HG02943 (cell line): ENCODE data around the gene DYNC1LI1.
"Not testable (repeated sequence)": the region's sequence is repeated elsewhere in the genome, so short reads cannot be mapped to it uniquely, and the experiment has no call there.

Experiments
- ATAC-seq: cut with Tn5 transposase; IDR thresholded peaks from one replicate; pipeline ENCODE4 v1.9.1; 2021; ENCODE audit warnings: mild to moderate bottlenecking, low read depth, moderate library complexity; ENCODE audit not compliant: unreplicated experiment

DYNC1LI1 gene

DNA sequence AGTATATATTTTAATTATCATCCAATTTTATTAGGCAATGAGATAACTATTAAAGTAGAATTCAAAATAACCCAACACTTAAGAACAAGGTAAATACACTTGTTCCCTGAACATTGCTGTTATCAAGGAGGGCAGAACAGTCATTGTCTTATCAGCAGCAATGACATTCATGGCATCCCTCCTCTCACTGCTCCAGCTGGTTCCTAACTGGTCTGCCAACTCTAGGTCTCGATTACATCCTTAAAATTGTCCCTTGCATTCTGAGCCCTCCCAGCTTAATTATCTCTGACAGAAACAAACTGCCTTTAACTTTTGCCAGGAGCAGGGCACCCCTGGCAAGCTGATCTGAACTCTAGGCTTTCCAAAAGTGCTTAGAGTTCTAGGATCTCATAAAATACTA lies 14.0 kb upstream of the DYNC1LI1 start:
- ATAC-seq: no peak

DNA sequence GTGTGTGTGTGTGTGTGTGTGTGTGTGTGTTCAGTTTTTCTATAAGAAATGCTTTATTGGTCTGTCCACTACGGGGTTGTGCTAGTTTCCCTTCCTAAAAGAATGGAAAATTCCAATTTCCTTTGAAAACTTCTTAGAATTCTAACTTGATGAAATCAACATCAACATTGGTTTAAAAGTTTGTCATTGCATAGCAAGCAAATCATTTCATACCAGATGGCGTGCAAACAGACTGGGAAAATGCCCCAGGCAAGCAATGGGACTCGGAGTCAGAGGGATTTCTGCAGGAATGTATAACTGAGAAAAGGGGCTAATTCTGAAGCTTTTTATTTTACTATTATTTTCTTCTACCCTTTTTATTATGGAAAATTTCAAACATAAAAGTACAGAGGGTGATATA lies 13.1 kb upstream of the DYNC1LI1 start:
- no peak for ATAC-seq

DNA sequence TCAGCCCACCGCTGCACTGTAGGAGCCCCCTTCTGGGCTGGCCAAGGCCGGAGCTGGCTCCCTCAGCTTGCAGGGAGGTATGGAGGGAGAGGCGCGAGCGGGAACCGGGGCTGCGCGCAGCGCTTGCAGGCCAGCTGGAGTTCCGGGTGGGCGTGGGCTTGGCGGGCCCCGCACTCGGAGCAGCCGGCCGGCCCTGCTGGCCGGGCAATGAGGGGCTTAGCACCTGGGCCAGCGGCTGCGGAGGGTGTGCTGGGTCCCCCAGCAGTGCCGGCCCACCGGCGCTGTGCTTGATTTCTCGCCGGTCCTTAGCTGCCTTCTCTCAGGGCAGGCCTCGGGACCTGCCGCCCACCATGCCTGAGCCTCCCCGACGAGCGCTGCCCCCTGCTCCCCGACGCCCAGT lies 8.0 kb upstream of the DYNC1LI1 start:
- not testable (repeated sequence) for ATAC-seq

- peak; percentile 96 for ATAC-seq
Measured at GRCh38 chr3:32577581-32578556, 7.2 kb upstream of the DYNC1LI1 start.

DNA sequence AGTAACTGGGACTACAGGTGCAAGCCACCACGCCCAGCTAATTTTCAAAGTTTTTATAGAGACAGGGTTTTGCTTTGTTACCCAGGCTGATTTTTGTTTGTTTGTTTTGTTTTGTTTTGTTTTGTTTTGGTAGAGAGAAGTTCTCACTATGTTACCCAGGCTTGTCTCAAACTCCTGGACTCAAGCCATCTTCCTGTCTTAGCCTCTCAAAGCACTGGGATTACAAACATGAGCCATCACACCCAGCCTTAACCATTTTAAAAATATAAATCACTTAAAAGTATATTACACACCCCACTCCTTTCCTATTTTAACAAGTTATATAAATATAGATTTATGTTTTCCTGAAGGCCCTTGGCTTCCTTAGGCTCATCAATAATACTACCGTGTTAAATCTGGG lies 6.5 kb upstream of the DYNC1LI1 start:
- no peak for ATAC-seq

- no peak for ATAC-seq
Measured at GRCh38 chr3:32575451-32576113, 4.9 kb upstream of the DYNC1LI1 start.

GRCh38 chr3:32571192-32571485 lies 481 bp upstream of the DYNC1LI1 start:
- peak; percentile 39 for ATAC-seq

DNA sequence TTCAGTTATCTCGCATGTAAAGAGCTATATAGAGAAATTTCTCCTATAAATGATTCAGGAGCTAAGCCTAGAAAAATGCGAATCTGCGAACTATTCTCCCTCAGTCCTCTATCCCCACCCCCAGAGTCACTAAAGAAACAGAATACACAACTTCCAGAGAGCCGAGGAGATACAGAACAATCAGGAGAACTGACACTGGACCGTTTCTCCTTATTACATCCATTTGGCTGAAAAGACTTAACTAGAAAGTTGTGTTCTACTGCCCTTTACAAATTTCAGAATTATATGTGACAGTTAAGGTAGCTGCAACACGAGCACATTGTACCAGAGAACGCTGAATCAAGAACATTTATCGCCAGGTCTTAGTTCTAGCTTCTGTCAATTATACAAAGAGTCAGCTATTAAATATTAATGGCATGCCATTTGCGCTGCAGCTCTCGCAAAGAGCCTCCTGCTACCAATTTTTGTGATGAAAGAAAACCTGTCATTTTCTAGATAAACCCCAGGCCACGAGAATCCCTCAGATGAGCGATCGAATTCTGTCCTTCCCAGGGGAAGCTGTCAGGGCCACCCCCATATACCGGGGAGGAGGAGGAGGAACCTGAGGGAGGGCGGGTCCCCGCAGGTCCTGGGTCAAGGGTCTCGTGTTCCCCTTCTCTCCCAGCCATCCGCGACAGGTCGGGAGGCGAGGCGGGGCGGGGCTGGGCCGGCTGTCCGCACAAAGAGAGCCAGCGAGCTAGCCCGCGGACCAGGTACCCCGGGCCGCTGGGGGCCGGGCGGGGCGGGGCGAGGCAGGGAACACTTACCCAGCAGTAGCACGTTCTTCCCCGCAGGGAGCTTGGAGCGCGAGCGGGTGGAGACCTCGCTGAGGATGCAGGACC lies 878 bp downstream of the DYNC1LI1 start:
- ATAC-seq: peak; percentile 44

DNA sequence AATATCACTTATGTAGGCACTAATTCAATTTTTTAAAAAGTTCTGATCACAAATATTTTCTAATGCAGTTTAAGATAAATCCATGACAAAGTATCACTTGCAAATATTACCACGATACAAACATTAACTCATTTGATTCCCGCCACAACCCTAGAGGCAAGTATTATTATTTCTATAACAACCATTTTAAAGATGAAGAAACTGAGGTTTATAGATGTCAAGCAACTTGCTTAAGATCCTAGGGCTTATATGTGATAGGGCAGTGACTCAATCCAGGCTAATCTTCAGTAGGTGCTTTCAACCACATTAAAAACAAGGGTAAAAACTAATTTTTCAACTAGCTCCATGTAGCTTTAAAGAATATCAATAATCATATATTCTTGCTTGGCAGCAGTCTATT lies 1.7 kb downstream of the DYNC1LI1 start:
- ATAC-seq: no peak

DNA sequence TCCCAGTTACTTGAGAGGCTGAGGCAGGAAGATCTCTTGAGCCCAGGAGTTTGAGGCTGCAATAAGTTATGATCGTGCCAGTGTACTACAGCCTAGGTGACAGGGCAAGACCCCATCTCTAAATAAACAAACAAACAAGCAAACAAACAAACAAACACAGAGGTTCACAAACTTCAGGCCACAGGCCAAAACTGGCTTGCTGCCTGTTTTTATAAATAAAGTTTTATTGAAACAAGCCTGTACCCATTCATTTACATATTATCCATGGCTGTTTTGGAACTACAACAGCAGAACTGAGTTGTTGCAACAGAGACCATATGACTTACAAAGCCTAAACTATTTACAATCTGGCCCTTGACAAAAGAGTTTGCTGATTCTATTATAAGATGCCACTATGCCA lies 6.5 kb downstream of the DYNC1LI1 start:
- ATAC-seq: no peak

DNA sequence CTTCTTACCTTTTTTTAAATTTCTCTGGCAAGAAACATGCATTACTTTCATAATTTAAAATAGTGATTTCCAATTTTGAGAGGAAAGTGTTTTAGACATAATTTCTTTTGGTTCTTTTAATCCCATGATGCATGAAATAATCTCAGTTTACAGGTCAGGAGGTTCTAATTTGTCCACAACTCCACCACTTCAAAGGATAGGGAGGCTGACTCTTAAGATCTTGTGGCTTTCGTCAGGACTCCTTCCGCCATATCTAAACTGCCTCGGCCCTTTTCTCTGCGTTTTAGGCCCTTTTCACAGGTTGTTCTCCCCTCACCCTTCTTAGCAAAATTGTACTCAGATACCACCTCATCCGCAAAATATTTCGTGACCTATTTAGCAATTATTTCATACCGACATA lies 8.0 kb downstream of the DYNC1LI1 start:
- ATAC-seq: no peak

DNA sequence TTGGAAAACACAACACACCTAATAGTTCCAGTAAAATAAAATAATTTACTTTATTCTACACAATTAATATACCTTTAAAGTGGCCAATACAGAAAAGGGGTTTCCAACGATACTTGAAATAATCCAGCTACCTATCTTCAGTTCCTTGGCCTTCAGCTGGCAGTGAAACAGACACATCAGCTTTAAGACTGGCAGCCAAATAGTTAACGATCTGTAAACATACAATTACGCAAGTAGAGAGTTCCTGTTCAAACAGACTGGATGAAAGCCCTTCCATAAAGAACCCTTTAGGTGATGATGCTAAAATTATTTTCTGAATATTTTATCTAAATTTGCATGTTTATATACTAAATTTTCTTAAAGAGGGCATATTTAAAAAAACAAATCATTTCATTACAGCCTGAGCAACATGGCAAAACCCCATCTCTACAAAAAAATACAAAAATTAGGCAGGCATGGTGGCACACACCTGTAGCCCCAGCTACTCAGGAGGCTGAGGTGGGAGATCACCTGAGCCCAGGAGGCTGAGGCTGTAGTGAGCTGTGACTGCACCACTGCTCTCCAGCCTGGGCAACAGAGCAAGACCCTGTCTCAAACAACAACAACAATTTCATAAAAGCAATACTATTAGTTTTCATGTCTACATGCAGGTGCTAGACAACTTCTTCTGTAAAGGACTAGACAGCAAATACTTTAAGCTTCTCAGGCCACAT lies 12.9 kb downstream of the DYNC1LI1 start:
- no peak for ATAC-seq

DNA sequence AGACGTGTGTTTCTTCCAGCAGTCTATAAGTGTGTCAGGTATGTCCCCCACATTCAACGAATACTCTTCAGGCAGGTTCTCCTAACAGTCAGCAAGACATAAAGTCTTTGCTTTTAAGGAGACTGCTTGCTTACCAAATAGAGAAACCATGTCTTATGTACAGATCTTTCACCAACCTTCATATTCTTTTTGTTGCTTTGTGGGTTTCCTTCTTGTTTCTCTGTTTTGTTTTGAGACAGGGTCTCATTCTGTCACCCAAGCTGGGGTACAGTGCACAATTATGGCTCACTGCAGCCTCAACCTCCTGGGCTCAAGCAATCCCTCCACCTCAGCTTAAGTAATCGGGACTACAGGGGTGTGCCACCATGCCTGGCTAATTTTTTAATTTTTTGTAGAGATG lies 14.3 kb downstream of the DYNC1LI1 start:
- no peak for ATAC-seq

- ATAC-seq: no peak
Measured at GRCh38 chr3:32553973-32554372, 16.7 kb downstream of the DYNC1LI1 start.

DNA sequence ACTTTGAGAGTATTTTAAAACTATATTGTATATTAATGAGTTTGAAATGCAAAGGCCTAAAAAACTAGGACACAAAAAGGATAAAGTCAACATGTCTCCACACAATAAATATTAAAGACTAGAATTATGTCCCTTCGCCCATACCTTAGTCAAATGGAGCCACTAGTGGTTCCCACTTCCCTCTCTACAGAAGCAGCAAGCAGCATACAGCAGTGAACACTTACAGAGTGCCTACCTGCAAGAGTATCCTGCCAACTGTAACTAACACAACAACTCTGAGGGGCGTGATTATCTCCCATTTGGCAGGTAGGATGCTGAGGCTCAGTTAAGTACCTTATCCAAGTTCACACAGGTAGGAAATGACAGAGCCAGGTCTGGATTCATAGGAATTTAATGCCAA lies 17.2 kb downstream of the DYNC1LI1 start:
- no peak for ATAC-seq

DNA sequence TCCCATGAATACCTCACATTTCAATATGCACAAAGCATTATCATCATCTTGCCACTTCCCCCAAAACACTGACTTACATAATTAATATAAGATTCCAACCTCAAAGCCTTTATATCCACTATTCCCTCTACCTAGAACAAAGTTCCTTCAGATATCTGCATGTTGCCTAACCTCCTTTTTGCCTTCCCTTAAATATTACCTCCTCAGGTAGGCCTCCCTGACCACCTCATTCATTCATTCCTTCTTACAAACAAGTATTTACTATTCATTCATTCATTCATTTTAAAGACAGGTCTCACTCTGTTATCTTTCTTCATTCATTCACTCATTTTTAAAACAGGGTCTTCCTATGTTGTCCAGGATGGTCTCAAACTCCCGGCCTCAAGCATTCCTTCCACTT lies 18.6 kb downstream of the DYNC1LI1 start:
- ATAC-seq: no peak

- no peak for ATAC-seq
Measured at GRCh38 chr3:32551496-32551895, 19.2 kb downstream of the DYNC1LI1 start.

- no peak for ATAC-seq
Measured at GRCh38 chr3:32551087-32551486, 19.6 kb downstream of the DYNC1LI1 start.

DNA sequence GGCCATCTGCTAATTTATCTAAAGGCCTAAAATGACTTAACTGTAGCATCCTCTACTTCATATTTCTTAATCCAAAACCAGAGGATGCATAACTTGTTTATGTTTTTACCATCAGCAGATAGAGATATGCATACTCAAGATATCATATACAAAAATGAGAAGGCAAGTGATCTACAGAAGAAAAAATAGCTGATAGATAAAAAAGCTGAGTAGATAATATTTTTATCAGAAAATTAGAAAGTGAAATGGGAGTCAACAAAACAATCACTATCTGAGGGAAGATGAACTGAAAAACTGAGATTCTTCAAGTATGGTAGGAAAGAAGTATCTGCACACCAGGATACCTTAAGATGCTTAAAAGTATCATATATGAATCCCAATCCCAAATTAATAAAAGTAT lies 25.4 kb downstream of the DYNC1LI1 start:
- ATAC-seq: no peak

DNA sequence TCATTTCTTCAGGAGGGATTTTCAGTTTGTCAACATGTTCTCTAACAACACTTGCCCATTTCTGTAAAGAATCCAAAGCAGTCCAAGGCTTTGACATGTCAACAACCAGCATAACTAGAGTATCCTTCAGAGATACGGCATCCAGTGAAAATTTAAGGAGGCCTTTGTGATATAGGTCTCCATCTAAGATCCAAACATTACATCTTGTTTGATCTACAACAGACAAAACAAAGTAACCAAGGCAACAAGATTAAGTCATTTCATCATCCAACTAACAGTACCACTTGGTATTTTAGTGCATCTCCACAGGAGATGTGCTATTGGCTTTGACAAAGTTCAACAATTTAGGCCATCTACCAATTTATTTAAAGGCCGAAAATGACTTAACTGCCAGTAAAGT lies 25.8 kb downstream of the DYNC1LI1 start:
- no peak for ATAC-seq
